Measurements from ENCODE around the gene PRKCZ. TPM values are rescaled to one million over a fixed set of nuclear protein-coding genes. Genes with fewer than 3 reads are reported as not detected.
A peak's percentile ranks its signal among the peaks of the same experiment; 100 is the strongest.
"Not testable (repeated sequence)": the region's sequence is repeated elsewhere in the genome, so short reads cannot be mapped to it uniquely, and the experiment has no call there.

Gene PRKCZ
- total and polyA plus RNA-seq, 7 donors, result 0.07 to 2.3 (median 0.42) TPM; not detected in 1

- 49 to 58% (median 53%) methylated on average over 33 of the region's 33 CpGs for WGBS, 3 donors
- no peaks in the 10 kb centered on the region for H3K4me1 ChIP-seq
- no peak overlapping the region for H3K4me3 ChIP-seq
- intact Hi-C loops (cut with DNase I), result no loop called here
- DNase-seq, result peak in 1 of 2 donors; percentile 5
- no peaks in the 10 kb centered on the region for H3K36me3 ChIP-seq (ENCODE audit: insufficient read depth in 1 of 2, low read depth in 1 of 2)
- peaks cover 0 to 42% (median 22%) of the 10 kb centered on the region in 3 donors for H3K27me3 ChIP-seq (ENCODE audit: insufficient read depth in 3 of 3, low read length in 2 of 3)
- TF ChIP-seq, protein P1, sequence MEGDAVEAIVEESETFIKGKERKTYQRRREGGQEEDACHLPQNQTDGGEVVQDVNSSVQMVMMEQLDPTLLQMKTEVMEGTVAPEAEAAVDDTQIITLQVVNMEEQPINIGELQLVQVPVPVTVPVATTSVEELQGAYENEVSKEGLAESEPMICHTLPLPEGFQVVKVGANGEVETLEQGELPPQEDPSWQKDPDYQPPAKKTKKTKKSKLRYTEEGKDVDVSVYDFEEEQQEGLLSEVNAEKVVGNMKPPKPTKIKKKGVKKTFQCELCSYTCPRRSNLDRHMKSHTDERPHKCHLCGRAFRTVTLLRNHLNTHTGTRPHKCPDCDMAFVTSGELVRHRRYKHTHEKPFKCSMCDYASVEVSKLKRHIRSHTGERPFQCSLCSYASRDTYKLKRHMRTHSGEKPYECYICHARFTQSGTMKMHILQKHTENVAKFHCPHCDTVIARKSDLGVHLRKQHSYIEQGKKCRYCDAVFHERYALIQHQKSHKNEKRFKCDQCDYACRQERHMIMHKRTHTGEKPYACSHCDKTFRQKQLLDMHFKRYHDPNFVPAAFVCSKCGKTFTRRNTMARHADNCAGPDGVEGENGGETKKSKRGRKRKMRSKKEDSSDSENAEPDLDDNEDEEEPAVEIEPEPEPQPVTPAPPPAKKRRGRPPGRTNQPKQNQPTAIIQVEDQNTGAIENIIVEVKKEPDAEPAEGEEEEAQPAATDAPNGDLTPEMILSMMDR (IDR thresholded peaks at IDR 0.05), result no peak
- H3K9me3 ChIP-seq, result no peaks in the 10 kb centered on the region
- H3K27ac ChIP-seq, result no peak overlapping the region
- ATAC-seq, result no peak
Observed at GRCh38 chr1:2115008-2115641, 64.9 kb downstream of the PRKCZ start.

GRCh38 chr1:2115702-2116341, 65.6 kb downstream of the PRKCZ start:
- no peaks in the 10 kb centered on the region for H3K36me3 ChIP-seq (ENCODE audit: insufficient read depth in 1 of 2, low read depth in 1 of 2)
- no peaks in the 10 kb centered on the region for H3K4me1 ChIP-seq
- TF ChIP-seq, protein P1 (IDR thresholded peaks at IDR 0.05), result no peak
- 12 to 14% (median 13%) methylated on average over 28 of the region's 28 CpGs for WGBS, 3 donors
- no peak overlapping the region for H3K4me3 ChIP-seq
- H3K9me3 ChIP-seq, result no peaks in the 10 kb centered on the region
- ATAC-seq, result no peak
- intact Hi-C loops (cut with DNase I), result no loop called here
- H3K27me3 ChIP-seq (ENCODE audit: insufficient read depth in 3 of 3, low read length in 2 of 3), result peaks cover 0 to 42% (median 19%) of the 10 kb centered on the region in 3 donors
- peak in 1 of 2 donors; percentile 3 for DNase-seq
- no peak overlapping the region for H3K27ac ChIP-seq

GRCh38 chr1:2119886-2120285, 69.7 kb downstream of the PRKCZ start:
- Histone ChIP-seq H3K27me3 (ENCODE audit: insufficient read depth in 3 of 3, low read length in 2 of 3) (peaks cover 0 to 26% (median 16%) of the 10 kb centered on the region in 3 donors), H3K4me1 (no peaks in the 10 kb centered on the region), H3K9me3 (no peaks in the 10 kb centered on the region), H3K4me3 (no peak overlapping the region), H3K36me3 (ENCODE audit: insufficient read depth in 1 of 2, low read depth in 1 of 2) (no peaks in the 10 kb centered on the region), H3K27ac (no peak overlapping the region)
- ATAC-seq (no peak), DNase-seq (no peak)
- intact Hi-C loops (cut with DNase I), result no loop called here
- TF ChIP-seq, protein P1 (IDR thresholded peaks at IDR 0.05), result no peak
- 95 to 98% (median 97%) methylated on average over 5 of the region's 5 CpGs for WGBS, 3 donors

- ATAC-seq (no peak), DNase-seq (no peak)
- Histone ChIP-seq H3K27ac (no peak overlapping the region), H3K4me1 (no peaks in the 10 kb centered on the region), H3K9me3 (no peaks in the 10 kb centered on the region), H3K27me3 (ENCODE audit: insufficient read depth in 3 of 3, low read length in 2 of 3) (peaks cover 0 to 19% (median 10%) of the 10 kb centered on the region in 3 donors), H3K36me3 (ENCODE audit: insufficient read depth in 1 of 2, low read depth in 1 of 2) (no peaks in the 10 kb centered on the region), H3K4me3 (no peak overlapping the region)
- intact Hi-C loops (cut with DNase I), result no loop called here
- 74 to 82% (median 78%) methylated on average over 14 of the region's 14 CpGs for WGBS, 3 donors
- TF ChIP-seq, protein P1 (IDR thresholded peaks at IDR 0.05), result no peak
Observed at GRCh38 chr1:2121101-2121691, 71.0 kb downstream of the PRKCZ start.

DNA sequence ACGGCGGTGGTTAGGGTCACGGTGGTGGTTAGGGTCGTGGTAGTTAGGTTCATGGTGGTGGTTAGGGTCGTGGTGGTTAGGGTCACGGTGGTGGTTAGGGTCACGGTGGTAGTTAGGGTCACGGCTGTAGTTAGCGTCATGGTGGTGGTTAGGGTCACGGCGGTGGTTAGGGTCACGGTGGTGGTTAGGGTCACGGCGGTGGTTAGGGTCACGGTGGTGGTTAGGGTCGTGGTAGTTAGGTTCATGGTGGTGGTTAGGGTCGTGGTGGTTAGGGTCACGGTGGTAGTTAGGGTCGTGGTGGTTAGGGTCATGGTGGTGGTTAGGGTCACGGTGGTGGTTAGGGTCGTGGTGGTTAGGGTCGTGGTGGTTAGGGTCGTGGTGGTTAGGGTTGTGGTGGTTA, 71.6 kb downstream of the PRKCZ start:
- H3K27ac ChIP-seq; H3K9me3 ChIP-seq; ATAC-seq; DNase-seq; H3K36me3 ChIP-seq (ENCODE audit: insufficient read depth in 1 of 2, low read depth in 1 of 2); H3K4me3 ChIP-seq; H3K4me1 ChIP-seq; intact Hi-C loops (cut with DNase I): not testable (repeated sequence)
- 47 to 53% (median 49%) methylated on average over 10 to 19 of the region's 23 CpGs for WGBS, 3 donors
- H3K27me3 ChIP-seq (ENCODE audit: insufficient read depth in 3 of 3, low read length in 2 of 3), result peaks cover 0 to 21% (median 10%) of the 10 kb centered on the region in 3 donors

Data from psoas muscle (tissue), 8 donors.